Stimulated activated naive CD4-positive, alpha-beta T cell (primary cell): Measurements from ENCODE around the gene PCSK7.
A peak's percentile ranks its signal among the peaks of the same experiment; 100 is the strongest.
"Not testable (repeated sequence)": the region's sequence is repeated elsewhere in the genome, so short reads cannot be mapped to it uniquely, and the experiment has no call there.

Source experiments
- DNase-seq, 6 experiments: peaks; one replicate each; lab custom pipeline; 2025; lab: John Stamatoyannopoulos, UW

PCSK7 gene, protein sequence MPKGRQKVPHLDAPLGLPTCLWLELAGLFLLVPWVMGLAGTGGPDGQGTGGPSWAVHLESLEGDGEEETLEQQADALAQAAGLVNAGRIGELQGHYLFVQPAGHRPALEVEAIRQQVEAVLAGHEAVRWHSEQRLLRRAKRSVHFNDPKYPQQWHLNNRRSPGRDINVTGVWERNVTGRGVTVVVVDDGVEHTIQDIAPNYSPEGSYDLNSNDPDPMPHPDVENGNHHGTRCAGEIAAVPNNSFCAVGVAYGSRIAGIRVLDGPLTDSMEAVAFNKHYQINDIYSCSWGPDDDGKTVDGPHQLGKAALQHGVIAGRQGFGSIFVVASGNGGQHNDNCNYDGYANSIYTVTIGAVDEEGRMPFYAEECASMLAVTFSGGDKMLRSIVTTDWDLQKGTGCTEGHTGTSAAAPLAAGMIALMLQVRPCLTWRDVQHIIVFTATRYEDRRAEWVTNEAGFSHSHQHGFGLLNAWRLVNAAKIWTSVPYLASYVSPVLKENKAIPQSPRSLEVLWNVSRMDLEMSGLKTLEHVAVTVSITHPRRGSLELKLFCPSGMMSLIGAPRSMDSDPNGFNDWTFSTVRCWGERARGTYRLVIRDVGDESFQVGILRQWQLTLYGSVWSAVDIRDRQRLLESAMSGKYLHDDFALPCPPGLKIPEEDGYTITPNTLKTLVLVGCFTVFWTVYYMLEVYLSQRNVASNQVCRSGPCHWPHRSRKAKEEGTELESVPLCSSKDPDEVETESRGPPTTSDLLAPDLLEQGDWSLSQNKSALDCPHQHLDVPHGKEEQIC

GRCh38 chr11:117231842-117232091, at the start of gene PCSK7:
Gene PCSK7, minus strand, starts transcription at chr11:117232073. Its CDS starts 2,229 bp downstream, at chr11:117229844.
- no peak for DNase-seq

- DNase-seq, result no peak
These were observed 49.3 kb upstream of the PCSK7 start for GRCh38 chr11:117281159-117281558.

GRCh38 chr11:117279711-117280376, 48.0 kb upstream of the PCSK7 start:
- no peak for DNase-seq

- no peak for DNase-seq
These were observed 46.5 kb upstream of the PCSK7 start for GRCh38 chr11:117278347-117278746.

GRCh38 chr11:117273550-117274289, 41.8 kb upstream of the PCSK7 start:
- no peak for DNase-seq

- DNase-seq, result not testable (repeated sequence)
These were observed 40.3 kb upstream of the PCSK7 start for GRCh38 chr11:117272175-117272574.

GRCh38 chr11:117271208-117271607, 39.3 kb upstream of the PCSK7 start:
- DNase-seq, result no peak

- no peak for DNase-seq
These were observed 38.0 kb upstream of the PCSK7 start for GRCh38 chr11:117269856-117270255.

- no peak for DNase-seq
These were observed 33.9 kb upstream of the PCSK7 start for GRCh38 chr11:117265745-117266144.

GRCh38 chr11:117264624-117265323, 32.9 kb upstream of the PCSK7 start:
- not testable (repeated sequence) for DNase-seq

DNA sequence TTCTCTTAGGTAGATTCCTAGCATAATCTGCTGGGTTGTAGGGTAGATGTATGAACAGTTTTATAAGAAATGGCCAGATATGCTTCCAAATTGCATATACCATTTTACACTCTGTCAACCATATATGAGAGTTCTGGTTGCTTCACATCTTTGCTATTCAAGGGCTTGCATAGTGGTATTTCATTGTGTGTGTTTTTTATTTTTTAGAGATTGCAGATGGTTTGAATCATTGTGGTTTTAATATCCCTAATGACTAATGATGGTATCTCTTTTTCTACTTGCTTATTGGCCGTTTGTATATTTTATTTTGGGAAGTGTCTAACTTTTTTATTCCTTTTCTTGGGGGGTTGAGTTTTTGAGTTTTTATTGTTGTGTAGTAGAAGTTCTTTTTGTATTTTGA, 27.5 kb upstream of the PCSK7 start:
- no peak for DNase-seq

- no peak for DNase-seq
These were observed 26.7 kb upstream of the PCSK7 start for GRCh38 chr11:117258576-117258975.

DNA sequence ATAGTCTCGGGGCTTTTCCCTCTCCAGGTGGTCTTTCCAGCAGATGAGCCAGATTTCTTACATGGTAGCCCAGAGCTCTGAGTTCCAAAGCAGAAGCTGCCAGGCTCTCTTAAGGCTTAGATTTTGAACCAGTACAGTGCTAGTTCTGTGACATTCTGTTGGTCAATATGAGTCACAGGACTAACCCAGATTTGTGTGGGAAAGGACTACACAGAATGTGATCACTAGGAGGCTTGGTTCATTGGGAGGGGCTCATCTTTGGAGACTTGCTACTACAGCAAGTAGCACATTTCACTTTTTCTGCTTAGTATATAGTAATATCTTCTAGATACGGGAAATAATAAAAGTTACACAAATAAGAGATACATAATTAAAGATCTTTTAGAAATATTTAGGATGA, 24.7 kb upstream of the PCSK7 start:
- DNase-seq, result no peak

GRCh38 chr11:117255966-117256365, 24.1 kb upstream of the PCSK7 start:
- DNase-seq, result no peak

DNA sequence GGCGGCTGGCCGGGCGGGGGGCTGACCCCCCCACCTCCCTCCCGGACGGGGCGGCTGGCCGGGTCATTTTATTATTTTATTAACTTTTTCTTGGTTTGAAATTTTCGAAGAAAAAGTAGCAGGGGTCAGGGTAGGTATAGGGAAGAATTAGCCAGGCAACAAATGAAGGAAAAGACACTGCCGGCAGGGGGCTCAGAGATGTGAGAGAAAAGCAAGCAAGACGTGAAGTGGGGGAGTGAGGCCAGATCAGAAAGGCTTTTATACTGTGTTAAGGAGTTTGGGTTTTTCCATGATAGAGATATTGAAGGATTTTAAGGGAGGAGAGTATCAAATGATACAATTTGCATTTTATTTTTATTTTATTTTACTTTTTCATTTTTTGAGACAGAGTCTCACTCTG, 19.6 kb upstream of the PCSK7 start:
- DNase-seq, result no peak

DNA sequence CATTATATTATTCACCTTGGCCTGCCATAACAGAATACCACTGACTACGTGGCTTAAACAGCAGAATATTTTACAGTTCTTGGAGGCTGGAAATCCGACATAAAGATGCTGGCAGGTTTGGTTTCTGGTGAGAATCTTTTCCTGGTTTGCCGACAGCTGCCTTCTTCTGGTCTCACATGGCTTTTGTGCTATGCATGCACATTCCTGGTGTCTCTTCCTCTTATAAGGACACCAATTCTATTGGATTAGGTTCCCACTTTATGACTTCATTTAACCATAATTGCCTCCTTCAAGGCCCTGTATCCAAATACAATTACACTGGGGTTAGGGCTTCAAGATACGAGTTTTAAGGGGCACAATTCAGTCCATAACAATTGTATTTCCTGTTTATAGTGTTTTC, 17.7 kb upstream of the PCSK7 start:
- DNase-seq, result no peak

DNA sequence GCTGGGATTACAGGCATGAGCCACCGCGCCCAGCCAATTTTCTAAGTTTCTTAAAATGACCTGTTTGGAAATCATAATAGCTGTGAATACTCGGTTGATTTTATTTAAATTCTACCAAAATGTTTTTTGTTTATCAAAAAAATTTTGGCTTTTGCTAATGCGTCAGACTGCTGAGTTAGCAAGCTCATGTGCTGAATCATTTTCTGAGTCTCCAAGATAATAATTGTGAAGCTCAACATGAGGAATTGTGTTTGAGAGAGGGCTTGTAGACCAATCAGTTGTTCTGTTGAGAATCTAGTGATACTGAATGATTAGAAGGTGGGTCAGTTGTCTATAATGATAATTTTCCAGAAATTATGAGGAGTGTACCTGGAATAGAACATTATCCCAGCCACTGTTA, 16.5 kb upstream of the PCSK7 start:
- no peak for DNase-seq

DNA sequence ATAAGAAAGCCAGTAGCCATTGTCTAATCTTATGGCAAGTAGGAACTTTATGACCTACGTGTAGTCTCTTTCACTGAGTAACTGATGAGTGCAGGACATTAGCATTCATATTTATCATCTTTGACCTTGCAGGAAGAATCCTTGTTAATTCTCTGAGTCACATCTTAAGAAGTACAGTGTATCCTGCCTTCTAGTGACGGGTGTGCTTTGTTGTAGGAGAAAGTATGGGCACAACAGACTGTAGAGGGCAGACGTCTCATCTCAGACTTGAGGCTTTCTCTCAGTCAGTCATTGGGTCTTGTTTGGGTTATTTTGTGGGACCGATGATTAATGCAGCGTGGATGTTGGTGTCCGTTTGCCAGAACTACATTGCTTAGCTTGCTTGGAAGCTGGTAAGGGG, 7.4 kb upstream of the PCSK7 start:
- DNase-seq, result no peak

DNA sequence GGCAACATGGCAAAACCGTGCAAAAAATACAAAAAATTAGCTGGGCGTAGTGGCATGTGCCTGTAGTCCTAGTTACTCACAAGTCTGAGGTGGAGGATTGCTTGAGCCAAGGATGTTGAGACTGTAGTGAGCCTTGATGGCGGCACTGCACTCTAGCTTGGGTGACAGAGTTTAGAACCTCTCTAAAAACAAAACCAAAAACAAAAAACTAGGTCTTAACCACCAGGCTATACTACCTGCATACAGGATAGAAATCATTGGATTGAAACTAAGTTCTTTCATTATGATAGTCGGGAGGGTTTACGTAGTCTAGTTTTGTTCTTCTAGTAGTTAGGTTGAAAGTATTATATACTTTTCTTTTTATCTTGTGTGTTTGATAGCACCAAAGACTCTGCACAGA, 6.3 kb upstream of the PCSK7 start:
- DNase-seq, result no peak

GRCh38 chr11:117232911-117233409, 1.1 kb upstream of the PCSK7 start:
- peak in 1 of 6 experiments; percentile 23 for DNase-seq

DNA sequence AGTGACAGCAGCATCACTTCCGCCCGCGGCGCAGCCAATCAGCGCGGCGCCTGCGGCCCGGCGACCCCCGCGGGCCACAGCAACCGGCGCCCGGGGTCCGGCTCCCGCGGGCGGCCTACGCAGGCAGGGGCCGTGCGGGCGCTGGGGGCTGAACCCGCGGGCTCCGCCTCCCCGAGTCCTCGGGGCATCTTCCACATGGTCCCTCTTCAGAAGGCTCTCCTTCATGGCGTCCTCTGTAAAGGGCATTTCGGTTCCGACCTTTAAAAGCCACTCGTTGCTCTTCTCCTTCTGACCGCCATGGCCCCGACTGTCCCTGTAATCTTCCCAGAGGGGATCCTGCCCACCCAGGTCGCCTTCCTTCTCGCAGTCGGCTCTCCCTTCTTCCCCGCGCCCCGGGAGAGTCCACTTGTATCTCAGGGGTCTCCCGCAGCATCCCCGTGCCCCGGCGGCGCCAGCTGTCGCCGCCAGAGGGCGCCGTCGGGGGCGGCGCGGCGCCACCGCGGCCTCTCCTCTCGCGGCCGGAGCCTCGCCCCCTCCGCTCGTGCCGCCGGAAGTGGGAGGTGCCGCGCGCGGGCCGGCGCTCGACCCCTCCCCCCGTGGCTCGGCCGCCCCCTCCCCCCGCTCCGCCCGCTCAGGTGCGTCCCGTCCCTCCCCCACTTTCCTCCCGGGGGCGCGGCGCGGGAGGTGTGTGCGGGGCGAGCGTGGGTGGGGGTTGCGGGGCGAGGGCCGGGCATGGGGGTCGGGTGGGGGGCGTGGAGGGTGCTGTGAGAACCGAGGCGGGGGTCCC, 412 bp upstream of the PCSK7 start, which contains the start of gene RNF214:
Gene RNF214, plus strand, starts transcription at position 580 of the 787 bp plus-strand sequence. CDS start 1,602 bp downstream, outside the sequence.
- DNase-seq, result peak; percentile 60 to 90 (median 70)
